Measurements from ENCODE around the gene PLCL1. TPM values are rescaled to one million over a fixed set of nuclear protein-coding genes. Genes with fewer than 3 reads are reported as not detected.

PLCL1 gene
- total and polyA plus RNA-seq, 10 of the 15 experiments (the other 5 are each of a cell fraction or from before 2014, with no cell fraction given), result 0.03 to 1.5 (median 0.22) TPM

- H3K4me1 ChIP-seq (ENCODE audit: control insufficient read depth, insufficient read depth, low read length), result no peaks in the 10 kb centered on the region
- in situ Hi-C loops (cut with MboI), result no loop called here
- no peaks in the 10 kb centered on the region for H4K20me1 ChIP-seq (ENCODE audit: control insufficient read depth, insufficient read depth)
- no peaks in the 10 kb centered on the region for H3K79me2 ChIP-seq (ENCODE audit: control insufficient read depth, insufficient read depth, low read length)
- 46% methylated on average over 1 of the region's 1 CpG for WGBS (ENCODE audit: insufficient coverage, insufficient replicate concordance, low lambda C conversion rate, missing lambda C conversion rate)
- FAIRE-seq (no peak), ATAC-seq (no peak), DNase-seq (ENCODE audit: low read depth, low spot score) (no peak)
- POLR2A ChIA-PET, result interaction anchor here (0.6 to 1.0 kb wide), 4 partner anchors 10 to 343 kb away, joined by 3 to 5 read pairs (median 4); no protein-coding TSS in a partner anchor
- no peak overlapping the region for H2AFZ ChIP-seq (ENCODE audit: control insufficient read depth, low read depth, low read length)
- no peak overlapping the region for H3K27ac ChIP-seq (ENCODE audit: control insufficient read depth, insufficient read depth)
- H3K27me3 ChIP-seq (replicated peaks in 1 of 2; ENCODE audit: control insufficient read depth in 2 of 2, insufficient read depth in 2 of 2, low read length in 1 of 2), result no peaks in the 10 kb centered on the region
- no peak overlapping the region for H3K4me3 ChIP-seq
- H3K9ac ChIP-seq (ENCODE audit: control insufficient read depth, insufficient read depth, low read length), result no peak overlapping the region
- H3K9me3 ChIP-seq (replicated peaks; ENCODE audit: control insufficient read depth, insufficient read depth, low read length), result no peaks in the 10 kb centered on the region
- RAD21 ChIA-PET (ENCODE audit: unreplicated experiment), result interaction anchor here (1.0 to 2.0 kb wide), 11 partner anchors 9 to 216 kb away, joined by 3 to 12 read pairs (median 5); no protein-coding TSS in a partner anchor
- CTCF ChIA-PET, result interaction anchor here (0.6 to 6.0 kb wide), 21 partner anchors 8 to 250 kb away, joined by 3 to 57 read pairs (median 4); partner anchors contain the start of gene PLCL1
- no TSS peak for BruUV-seq (replicated peaks)
- SMC1A ChIA-PET (ENCODE audit: uncharacterized antibody, unreplicated experiment), result interaction anchor here (0.7 to 7.8 kb wide), 33 partner anchors 10 to 248 kb away, joined by 3 to 60 read pairs (median 4); partner anchors contain the start of gene PLCL1
- no peak overlapping the region for H3K4me2 ChIP-seq (ENCODE audit: control insufficient read depth, insufficient read depth)
- intact Hi-C loops (cut with micrococcal nuclease; ENCODE audit: unreplicated experiment), result loop anchor here (1.0 to 10.0 kb wide), 4 partner anchors 73 to 250 kb away; no protein-coding TSS in a partner anchor
- TF ChIP-seq CBFB (IDR thresholded peaks at IDR 0.05; ENCODE audit: low read depth) (no peak), JUNB (IDR thresholded peaks at IDR 0.05) (no peak), ELK1 (IDR thresholded peaks at IDR 0.05; ENCODE audit: low read depth, low read length) (no peak), TAF1 (IDR thresholded peaks at IDR 0.05; ENCODE audit: borderline replicate concordance, low read depth, low read length) (no peak), NFYB (IDR thresholded peaks at IDR 0.05; ENCODE audit: insufficient read depth, low read depth, low read length) (no peak), POLR2A (IDR thresholded peaks at IDR 0.05; ENCODE audit: low read depth, low read length) (no peak), TCF12 (IDR thresholded peaks at IDR 0.05; ENCODE audit: low read depth, low read length) (no peak), CBX5 (IDR thresholded peaks at IDR 0.05; ENCODE audit: low read depth) (no peak), BCLAF1 (IDR thresholded peaks at IDR 0.05) (no peak), NR2C1 (IDR thresholded peaks at IDR 0.05) (no peak)
- no peaks in the 10 kb centered on the region for H3K36me3 ChIP-seq (ENCODE audit: control insufficient read depth in 2 of 2, insufficient read depth in 2 of 2, low read length in 1 of 2)
These were observed 249.4 kb downstream of the PLCL1 start for GRCh38 chr2:198053776-198054175.
